Mononuclear cell (primary cell): ENCODE data around the gene ADAT3. TPM values are rescaled to one million over a fixed set of nuclear protein-coding genes. Genes with fewer than 3 reads are reported as not detected.

ENCODE experiments used
- H3K27me3 ChIP-seq: 2 replicates; pipeline ENCODE4 v1.6.0; 2011; ENCODE audit warnings: low read length, control low read depth; ENCODE audit not compliant: insufficient read depth
- H3K4me1 ChIP-seq: 2 replicates; pipeline ENCODE4 v1.5.1; 2011; ENCODE audit warnings: mild to moderate bottlenecking, low read length, control low read depth; ENCODE audit not compliant: insufficient read depth
- H3K4me3 ChIP-seq: 2 replicates; pipeline ENCODE4 v1.5.1; 2011; ENCODE audit warnings: mild to moderate bottlenecking, low read length, moderate library complexity
- H3K9me3 ChIP-seq: 2 replicates; pipeline ENCODE4 v1.5.1; 2011; ENCODE audit warnings: low read depth, mild to moderate bottlenecking, control low read depth, low read length
- total RNA-seq: library from RNA; depleted of rRNA; stranded (reverse); fragments of >200 nt; gene quantifications from one replicate; pipeline ENCODE4 v1.2.3, GENCODE V29; 2012

The ADAT3 gene
- total RNA-seq, result 2.9 TPM

- no peaks in the 10 kb centered on the region for H3K27me3 ChIP-seq
- peak within 1 kb of the TSS; percentile 60 for H3K4me3 ChIP-seq
- no peaks in the 10 kb centered on the region for H3K9me3 ChIP-seq
- peaks cover 74% of the 10 kb centered on the region for H3K4me1 ChIP-seq
Measured at GRCh38 chr19:1905110-1905862, at the start of gene ADAT3, which contains the start of gene SCAMP4. Gene ADAT3 (plus strand): TSS chr19:1905399. CDS start chr19:1912048, 6,649 bp downstream. Gene SCAMP4 (plus strand): TSS chr19:1905399. CDS start chr19:1915020, 9,621 bp downstream.

GRCh38 chr19:1855828-1856255, 49.4 kb upstream of the ADAT3 start:
- no peaks in the 10 kb centered on the region for H3K9me3 ChIP-seq
- no peaks in the 10 kb centered on the region for H3K27me3 ChIP-seq
- H3K4me3 ChIP-seq, result peak overlapping the region; percentile 61
- H3K4me1 ChIP-seq, result peaks cover 96% of the 10 kb centered on the region

- H3K27me3 ChIP-seq, result no peaks in the 10 kb centered on the region
- H3K4me3 ChIP-seq, result peak overlapping the region; percentile 61
- no peaks in the 10 kb centered on the region for H3K9me3 ChIP-seq
- H3K4me1 ChIP-seq, result peaks cover 98% of the 10 kb centered on the region
Measured at GRCh38 chr19:1856345-1856697, 48.9 kb upstream of the ADAT3 start.

- H3K27me3 ChIP-seq, result no peaks in the 10 kb centered on the region
- peak overlapping the region; percentile 61 for H3K4me3 ChIP-seq
- H3K9me3 ChIP-seq, result no peaks in the 10 kb centered on the region
- peaks cover 98% of the 10 kb centered on the region for H3K4me1 ChIP-seq
Measured at GRCh38 chr19:1856698-1857603, 48.2 kb upstream of the ADAT3 start.

- no peaks in the 10 kb centered on the region for H3K9me3 ChIP-seq
- H3K4me1 ChIP-seq, result peaks cover 94% of the 10 kb centered on the region
- H3K4me3 ChIP-seq, result peak overlapping the region; percentile 45
- H3K27me3 ChIP-seq, result no peaks in the 10 kb centered on the region
Measured at GRCh38 chr19:1857648-1858326, 47.4 kb upstream of the ADAT3 start.

- H3K4me1 ChIP-seq, result peaks cover 87% of the 10 kb centered on the region
- no peaks in the 10 kb centered on the region for H3K27me3 ChIP-seq
- H3K4me3 ChIP-seq, result no peak overlapping the region
- H3K9me3 ChIP-seq, result no peaks in the 10 kb centered on the region
Measured at GRCh38 chr19:1858412-1859081, 46.7 kb upstream of the ADAT3 start.

GRCh38 chr19:1859331-1859781, 45.8 kb upstream of the ADAT3 start:
- Histone ChIP-seq H3K4me3 (no peak overlapping the region), H3K4me1 (peaks cover 79% of the 10 kb centered on the region)

GRCh38 chr19:1860042-1860775, 45.0 kb upstream of the ADAT3 start:
- Histone ChIP-seq H3K27me3 (no peaks in the 10 kb centered on the region), H3K4me3 (no peak overlapping the region), H3K4me1 (peaks cover 76% of the 10 kb centered on the region), H3K9me3 (no peaks in the 10 kb centered on the region)

More at GRCh38 chr19:1859331-1859781, 45.8 kb upstream of the ADAT3 start:
- Histone ChIP-seq H3K27me3 (no peaks in the 10 kb centered on the region), H3K9me3 (no peaks in the 10 kb centered on the region)

- Histone ChIP-seq H3K9me3 (no peaks in the 10 kb centered on the region), H3K4me1 (peaks cover 72% of the 10 kb centered on the region), H3K4me3 (no peak overlapping the region), H3K27me3 (no peaks in the 10 kb centered on the region)
Measured at GRCh38 chr19:1860821-1861598, 44.2 kb upstream of the ADAT3 start.

GRCh38 chr19:1861599-1862031, 43.6 kb upstream of the ADAT3 start:
- Histone ChIP-seq H3K4me1 (peaks cover 66% of the 10 kb centered on the region), H3K4me3 (peak overlapping the region; percentile 70), H3K27me3 (no peaks in the 10 kb centered on the region), H3K9me3 (no peaks in the 10 kb centered on the region)

GRCh38 chr19:1862068-1862423, 43.2 kb upstream of the ADAT3 start:
- Histone ChIP-seq H3K9me3 (no peaks in the 10 kb centered on the region), H3K27me3 (no peaks in the 10 kb centered on the region), H3K4me1 (peaks cover 64% of the 10 kb centered on the region), H3K4me3 (peak overlapping the region; percentile 70)

GRCh38 chr19:1862424-1863327, 42.5 kb upstream of the ADAT3 start:
- Histone ChIP-seq H3K4me3 (peak overlapping the region; percentile 70), H3K4me1 (peaks cover 58% of the 10 kb centered on the region), H3K9me3 (no peaks in the 10 kb centered on the region), H3K27me3 (no peaks in the 10 kb centered on the region)

GRCh38 chr19:1863328-1863637, 41.9 kb upstream of the ADAT3 start, which contains the start of gene KLF16:
Gene KLF16 (minus strand): TSS chr19:1863579. CDS start chr19:1863497, 82 bp downstream.
- H3K27me3 ChIP-seq, result no peaks in the 10 kb centered on the region
- peak within 1 kb of the TSS; percentile 70 for H3K4me3 ChIP-seq
- H3K4me1 ChIP-seq, result peaks cover 52% of the 10 kb centered on the region
- H3K9me3 ChIP-seq, result no peaks in the 10 kb centered on the region
